DMS53 (cell line): ENCODE results near the gene TRIM8.

ENCODE experiments used
- DNase-seq: peaks from one replicate; lab custom pipeline; 2025; lab: John Stamatoyannopoulos, UW

The TRIM8 gene

DNA sequence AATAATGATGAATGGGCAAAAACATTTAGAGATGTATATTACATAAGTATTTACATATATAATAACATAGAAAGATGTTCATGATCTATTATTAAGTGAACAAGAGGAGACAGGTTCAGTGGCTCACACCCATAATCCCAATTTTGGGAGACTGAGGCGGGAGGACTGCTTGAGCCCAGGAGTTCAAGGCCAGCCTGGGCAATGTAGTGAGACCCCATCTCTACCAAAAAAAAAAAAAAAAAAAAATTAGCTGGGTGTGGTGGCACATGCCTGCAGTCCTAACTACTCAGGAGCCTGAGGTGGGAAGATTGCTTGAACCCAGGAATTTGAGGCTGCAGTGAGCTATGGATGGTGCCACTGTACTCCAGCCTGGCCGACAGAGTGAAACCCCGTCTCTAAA is 57.5 kb downstream of the TRIM8 start:
- DNase-seq, result no peak

DNA sequence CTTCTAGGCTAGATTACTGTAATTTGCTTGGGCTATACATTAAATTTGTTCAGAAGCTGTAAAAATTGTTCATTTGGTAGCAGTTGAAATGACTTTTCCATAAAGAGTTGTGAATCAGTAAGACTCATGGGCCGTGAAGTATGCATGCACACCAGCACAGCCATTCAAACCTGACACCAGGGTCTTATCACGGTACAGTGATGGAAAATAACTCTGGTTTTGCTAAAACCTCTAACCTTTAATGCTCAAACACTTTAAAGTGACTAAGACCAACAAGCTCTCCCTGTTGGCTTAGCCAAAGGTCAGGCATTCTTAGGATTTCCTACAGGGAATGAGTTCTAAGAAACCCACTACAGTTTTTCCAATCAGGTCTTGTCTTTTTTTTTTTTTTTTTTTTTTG is 58.5 kb downstream of the TRIM8 start:
- no peak for DNase-seq

DNA sequence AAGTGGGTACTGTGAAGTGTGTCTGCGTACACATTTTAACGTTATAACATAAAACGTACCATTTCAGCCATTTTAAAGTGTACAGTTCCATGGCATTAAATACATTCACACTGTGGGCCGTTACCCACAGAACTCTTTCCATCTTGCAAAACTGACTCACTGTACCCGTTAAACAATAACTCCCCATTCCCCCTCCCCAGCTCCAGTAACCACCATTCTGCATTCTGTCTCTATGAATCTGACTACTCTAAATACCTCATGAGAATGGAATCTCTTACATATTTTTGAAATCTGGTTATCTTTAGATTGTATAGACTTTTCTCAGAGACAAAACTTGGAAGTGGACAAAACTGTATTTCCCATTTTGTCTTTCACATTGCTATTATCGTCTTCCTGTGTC is 60.6 kb downstream of the TRIM8 start:
- DNase-seq, result no peak

DNA sequence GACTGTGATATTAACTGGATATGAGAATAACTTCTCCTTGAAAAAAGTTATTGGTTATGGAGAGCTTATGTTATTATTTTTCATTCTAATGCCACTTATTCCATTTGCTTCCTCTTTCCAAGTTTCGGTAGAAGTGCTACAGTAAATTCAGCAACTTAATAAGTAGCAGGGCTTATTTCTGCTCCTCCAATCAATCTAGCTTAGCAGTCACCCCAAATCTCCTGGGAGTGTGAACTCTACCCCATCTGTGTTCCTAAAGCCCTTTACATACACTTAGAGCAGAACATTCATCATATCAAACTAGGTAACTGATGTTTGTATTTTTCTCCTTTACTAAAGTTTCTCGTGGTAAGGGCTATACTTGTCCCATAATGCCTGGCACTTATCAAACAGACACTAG is 61.3 kb downstream of the TRIM8 start:
- DNase-seq, result no peak
